Astrocyte (in vitro differentiated cells and primary cell): ENCODE results near the gene CRISPLD2. TPM values are rescaled to one million over a fixed set of nuclear protein-coding genes. Genes with fewer than 3 reads are reported as not detected.

ENCODE experiments used
- DNase-seq: peaks from one replicate; pipeline ENCODE4 v3.0.0-alpha.2; 2010; ENCODE audit warnings: low read depth
- FAIRE-seq: peaks from 2 replicates; lab custom pipeline; 2011; peaks lifted over from hg19 to GRCh38; lab: Jason Lieb, UNC
- H2AFZ ChIP-seq: 2 replicates; pipeline ENCODE4 v1.6.0; 2012; ENCODE audit warnings: low read depth, low read length, inconsistent platforms
- H3K27ac ChIP-seq: 2 replicates; pipeline ENCODE4 v1.5.1; 2011; ENCODE audit warnings: low read depth, low read length, inconsistent platforms
- H3K27me3 ChIP-seq: 2 replicates; pipeline ENCODE4 v1.6.0; 2011; ENCODE audit warnings: low read length, inconsistent platforms; ENCODE audit not compliant: insufficient read depth
- H3K36me3 ChIP-seq: 2 replicates; pipeline ENCODE4 v1.5.1; 2011; ENCODE audit warnings: low read length, inconsistent platforms; ENCODE audit not compliant: insufficient read depth
- H3K4me1 ChIP-seq: 2 replicates; pipeline ENCODE4 v1.5.1; 2011; ENCODE audit warnings: low read length, inconsistent platforms; ENCODE audit not compliant: insufficient read depth
- H3K4me2 ChIP-seq: 2 replicates; pipeline ENCODE4 v1.6.0; 2012; ENCODE audit warnings: low read length, inconsistent platforms
- H3K4me3 ChIP-seq: 2 replicates; pipeline ENCODE4 v1.5.1; 2011; ENCODE audit warnings: low read depth, mild to moderate bottlenecking, low read length, inconsistent platforms; ENCODE audit not compliant: insufficient read depth
- H3K79me2 ChIP-seq: 2 replicates; pipeline ENCODE4 v1.6.0; 2012; ENCODE audit warnings: mild to moderate bottlenecking, low read length, inconsistent platforms; ENCODE audit not compliant: insufficient read depth
- H3K9ac ChIP-seq: 2 replicates; pipeline ENCODE4 v1.6.0; 2012; ENCODE audit warnings: mild to moderate bottlenecking, low read length, inconsistent platforms
- H3K9me3 ChIP-seq: 2 replicates; pipeline ENCODE4 v1.5.1; 2012; ENCODE audit warnings: low read depth, mild to moderate bottlenecking, low read length, inconsistent platforms; ENCODE audit not compliant: insufficient read depth
- H4K20me1 ChIP-seq: 2 replicates; pipeline ENCODE4 v1.6.0; 2012; ENCODE audit warnings: low read length, inconsistent platforms; ENCODE audit not compliant: insufficient read depth
- H3K27ac Mint-ChIP-seq: one replicate; pipeline ENCODE4 v1.8.0; 2021; ENCODE audit warnings: mild to moderate bottlenecking, mixed read lengths; ENCODE audit not compliant: unreplicated experiment
- H3K27me3 Mint-ChIP-seq: one replicate; pipeline ENCODE4 v1.8.0; 2021; ENCODE audit warnings: low read depth, mixed read lengths; ENCODE audit not compliant: unreplicated experiment
- H3K36me3 Mint-ChIP-seq: one replicate; pipeline ENCODE4 v1.8.0; 2021; ENCODE audit warnings: low read depth, mixed read lengths; ENCODE audit not compliant: unreplicated experiment
- H3K4me1 Mint-ChIP-seq: one replicate; pipeline ENCODE4 v1.8.0; 2021; ENCODE audit warnings: low read depth, mixed read lengths; ENCODE audit not compliant: unreplicated experiment
- H3K4me3 Mint-ChIP-seq: one replicate; pipeline ENCODE4 v1.8.0; 2021; ENCODE audit warnings: mild to moderate bottlenecking, moderate library complexity, mixed read lengths; ENCODE audit not compliant: unreplicated experiment
- H3K9me3 Mint-ChIP-seq: one replicate; pipeline ENCODE4 v1.8.0; 2021; ENCODE audit warnings: mild to moderate bottlenecking, mixed read lengths; ENCODE audit not compliant: unreplicated experiment
- CTCF ChIP-seq: IDR thresholded peaks from 2 replicates; pipeline ENCODE4 v1.5.1; 2011; ENCODE audit warnings: low read depth, mild to moderate bottlenecking, inconsistent platforms, low read length, moderate library complexity; ENCODE audit not compliant: insufficient read depth
- EZH2 ChIP-seq: IDR thresholded peaks from 2 replicates; pipeline ENCODE4 v1.6.1; 2012; ENCODE audit warnings: mild to moderate bottlenecking, low read length, inconsistent platforms; ENCODE audit not compliant: insufficient read depth
- total RNA-seq: library from RNA; stranded (reverse); gene quantifications from 2 replicates; pipeline ENCODE4 v1.2.1, GENCODE V29; 2021

The CRISPLD2 gene
- total RNA-seq, 1 donor from 2014 or later: 1.8 TPM

- peaks cover 2% of the 10 kb centered on the region for H3K36me3 Mint-ChIP-seq
- Histone ChIP-seq H3K4me3 (no peak overlapping the region), H3K9ac (no peak overlapping the region), H3K27ac (no peak overlapping the region), H4K20me1 (peaks cover 18% of the 10 kb centered on the region), H3K4me1 (peaks cover 19% of the 10 kb centered on the region), H3K27me3 (no peaks in the 10 kb centered on the region), H3K36me3 (no peaks in the 10 kb centered on the region), H3K4me2 (no peak overlapping the region), H2AFZ (no peak overlapping the region), H3K9me3 (no peaks in the 10 kb centered on the region), H3K79me2 (peaks cover 29% of the 10 kb centered on the region)
- H3K4me3 Mint-ChIP-seq: no peak overlapping the region
- TF ChIP-seq CTCF (no peak), EZH2 (no peak)
- H3K27me3 Mint-ChIP-seq: peaks cover 67% of the 10 kb centered on the region
- H3K27ac Mint-ChIP-seq: no peak overlapping the region
- H3K9me3 Mint-ChIP-seq: peaks cover 4% of the 10 kb centered on the region
- DNase-seq (no peak), FAIRE-seq (no peak)
- H3K4me1 Mint-ChIP-seq: peaks cover 15% of the 10 kb centered on the region
These were observed 3.7 kb downstream of the CRISPLD2 start for GRCh38 chr16:84823484-84823883.

GRCh38 chr16:84823926-84824325 is 4.1 kb downstream of the CRISPLD2 start:
- DNase-seq (no peak), FAIRE-seq (no peak)
- Mint-ChIP-seq H3K9me3 (peaks cover 4% of the 10 kb centered on the region), H3K4me3 (no peak overlapping the region), H3K36me3 (peaks cover 2% of the 10 kb centered on the region), H3K4me1 (peaks cover 17% of the 10 kb centered on the region), H3K27me3 (peaks cover 63% of the 10 kb centered on the region), H3K27ac (no peak overlapping the region)
- Histone ChIP-seq H3K9ac (no peak overlapping the region), H3K4me1 (peaks cover 22% of the 10 kb centered on the region), H4K20me1 (peaks cover 18% of the 10 kb centered on the region), H3K4me3 (no peak overlapping the region), H3K36me3 (no peaks in the 10 kb centered on the region), H3K79me2 (peaks cover 29% of the 10 kb centered on the region), H3K27me3 (no peaks in the 10 kb centered on the region), H2AFZ (no peak overlapping the region), H3K9me3 (no peaks in the 10 kb centered on the region), H3K27ac (no peak overlapping the region), H3K4me2 (no peak overlapping the region)
- TF ChIP-seq CTCF (no peak), EZH2 (no peak)

- peaks cover 7% of the 10 kb centered on the region for H4K20me1 ChIP-seq
- peaks cover 14% of the 10 kb centered on the region for H3K4me1 Mint-ChIP-seq
- no peak overlapping the region for H3K4me2 ChIP-seq
- H3K4me3 Mint-ChIP-seq: no peak overlapping the region
- FAIRE-seq: no peak
- no peak for TF ChIP-seq CTCF
- TF ChIP-seq EZH2: no peak
- H2AFZ ChIP-seq: no peak overlapping the region
- H3K4me3 ChIP-seq: no peak overlapping the region
- no peaks in the 10 kb centered on the region for H3K36me3 ChIP-seq
- H3K27ac Mint-ChIP-seq: no peak overlapping the region
- H3K4me1 ChIP-seq: peaks cover 22% of the 10 kb centered on the region
- no peaks in the 10 kb centered on the region for H3K27me3 ChIP-seq
- H3K9me3 ChIP-seq: no peaks in the 10 kb centered on the region
- H3K27me3 Mint-ChIP-seq: peaks cover 51% of the 10 kb centered on the region
- no peak overlapping the region for H3K27ac ChIP-seq
- peaks cover 4% of the 10 kb centered on the region for H3K9me3 Mint-ChIP-seq
- no peak overlapping the region for H3K9ac ChIP-seq
- no peak for DNase-seq
- H3K79me2 ChIP-seq: peaks cover 21% of the 10 kb centered on the region
- H3K36me3 Mint-ChIP-seq: peaks cover 2% of the 10 kb centered on the region
These were observed 6.2 kb downstream of the CRISPLD2 start for GRCh38 chr16:84825896-84826557.
